ENCODE results near the gene WIPI1.
"Not testable (repeated sequence)": the region's sequence is repeated elsewhere in the genome, so short reads cannot be mapped to it uniquely, and the experiment has no call there.

WIPI1 gene

DNA sequence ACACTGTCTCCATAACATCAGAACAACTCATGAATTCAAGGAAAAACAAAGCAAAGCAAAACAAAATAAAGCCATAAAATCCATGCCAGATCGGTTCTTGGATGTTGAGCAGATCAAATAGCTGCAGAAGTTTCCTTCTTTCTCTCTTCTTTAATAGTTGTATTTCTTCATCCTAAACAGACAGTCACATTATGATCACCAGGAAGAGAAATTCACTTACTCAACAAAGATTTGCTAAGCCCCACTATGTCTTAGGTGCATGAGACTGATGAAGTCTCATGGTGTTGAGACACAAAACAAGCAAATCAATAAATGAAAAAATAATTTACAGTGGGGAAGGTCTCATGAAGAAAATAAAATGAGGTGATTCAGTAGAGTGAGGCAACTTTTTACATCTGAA is 72.8 kb downstream of the WIPI1 start:
- no peak for DNase-seq (ENCODE audit: low read depth)

DNA sequence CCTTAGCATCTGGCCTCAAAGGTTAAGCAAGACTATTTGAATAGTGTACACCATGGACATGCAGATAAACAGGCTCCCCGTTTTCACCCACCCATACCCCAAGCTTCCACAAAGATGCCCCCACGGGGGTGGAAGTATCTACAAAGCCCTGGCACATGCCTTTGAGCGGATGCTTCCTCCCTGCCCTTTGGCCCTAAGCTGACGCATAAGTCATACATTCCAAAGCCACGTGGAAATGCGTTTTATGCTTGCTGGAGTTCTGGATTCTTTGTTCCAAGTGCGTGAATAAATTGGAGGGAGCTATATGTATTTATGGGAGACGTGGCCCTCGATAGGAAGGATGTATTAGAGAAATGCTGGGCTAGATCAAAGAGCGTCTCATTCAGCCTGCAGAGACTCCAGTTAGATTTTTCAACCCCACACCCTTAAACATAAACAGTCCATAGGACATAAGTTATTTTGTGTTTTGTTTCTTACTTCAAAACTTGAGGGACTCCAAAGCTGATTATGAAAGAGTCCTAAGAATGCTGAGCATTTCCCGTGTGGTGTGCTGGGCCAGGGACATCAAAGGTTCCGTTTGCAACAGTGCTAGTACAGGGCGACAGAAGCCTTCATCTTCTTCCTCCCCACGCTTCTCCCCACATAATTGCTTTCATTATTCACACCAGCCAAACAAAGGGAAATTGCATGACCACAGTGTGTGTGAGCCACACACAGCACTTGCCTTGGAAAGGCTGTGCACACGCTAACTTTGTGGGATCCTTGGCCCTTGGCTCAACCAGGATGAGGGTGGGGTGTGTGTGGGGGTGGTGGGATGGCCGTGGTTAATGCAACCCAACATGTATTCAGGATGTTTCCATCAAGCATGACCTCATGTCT is 73.6 kb downstream of the WIPI1 start:
- DNase-seq (ENCODE audit: low read depth), result peak; percentile 85

DNA sequence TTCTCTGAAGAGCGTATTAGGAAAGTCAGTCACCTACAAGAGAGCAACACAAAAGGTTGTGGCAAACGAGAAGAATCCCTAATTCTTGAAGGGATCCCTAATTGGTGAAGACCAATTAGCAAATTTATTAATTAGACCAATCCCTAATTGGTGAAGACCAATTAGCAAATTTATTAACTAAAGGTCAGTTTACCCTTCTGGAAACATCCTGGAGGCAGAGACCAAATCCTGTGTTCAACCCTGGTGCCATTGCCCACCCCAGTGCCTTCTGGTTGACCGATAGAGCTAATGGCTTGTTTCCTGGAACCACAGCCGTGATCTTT is 74.2 kb downstream of the WIPI1 start:
- no peak for DNase-seq (ENCODE audit: low read depth)

DNA sequence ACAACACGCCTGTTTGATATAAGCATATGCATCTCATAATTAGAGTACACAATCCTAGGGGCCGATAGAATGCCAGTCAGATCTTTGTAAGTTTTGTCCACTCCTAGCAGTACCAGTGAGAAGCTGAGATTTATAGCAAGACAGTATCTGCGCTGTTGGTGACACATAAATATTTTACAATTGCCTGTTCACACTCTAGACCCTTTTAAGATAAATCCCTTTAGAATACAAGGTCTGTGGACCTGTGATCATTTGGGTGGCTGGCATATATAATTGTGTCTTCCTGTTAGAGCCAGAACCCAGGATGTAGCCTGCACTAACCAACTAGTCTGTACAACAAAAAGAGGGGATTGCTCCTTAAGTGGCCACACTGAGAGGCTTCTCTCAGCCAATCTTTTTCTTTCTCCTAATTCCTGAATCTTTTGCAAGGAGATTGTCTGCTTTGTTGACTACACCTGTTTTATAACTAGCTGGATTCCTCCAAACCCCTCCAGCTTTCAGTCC is 74.7 kb downstream of the WIPI1 start:
- no peak for DNase-seq (ENCODE audit: low read depth)

DNA sequence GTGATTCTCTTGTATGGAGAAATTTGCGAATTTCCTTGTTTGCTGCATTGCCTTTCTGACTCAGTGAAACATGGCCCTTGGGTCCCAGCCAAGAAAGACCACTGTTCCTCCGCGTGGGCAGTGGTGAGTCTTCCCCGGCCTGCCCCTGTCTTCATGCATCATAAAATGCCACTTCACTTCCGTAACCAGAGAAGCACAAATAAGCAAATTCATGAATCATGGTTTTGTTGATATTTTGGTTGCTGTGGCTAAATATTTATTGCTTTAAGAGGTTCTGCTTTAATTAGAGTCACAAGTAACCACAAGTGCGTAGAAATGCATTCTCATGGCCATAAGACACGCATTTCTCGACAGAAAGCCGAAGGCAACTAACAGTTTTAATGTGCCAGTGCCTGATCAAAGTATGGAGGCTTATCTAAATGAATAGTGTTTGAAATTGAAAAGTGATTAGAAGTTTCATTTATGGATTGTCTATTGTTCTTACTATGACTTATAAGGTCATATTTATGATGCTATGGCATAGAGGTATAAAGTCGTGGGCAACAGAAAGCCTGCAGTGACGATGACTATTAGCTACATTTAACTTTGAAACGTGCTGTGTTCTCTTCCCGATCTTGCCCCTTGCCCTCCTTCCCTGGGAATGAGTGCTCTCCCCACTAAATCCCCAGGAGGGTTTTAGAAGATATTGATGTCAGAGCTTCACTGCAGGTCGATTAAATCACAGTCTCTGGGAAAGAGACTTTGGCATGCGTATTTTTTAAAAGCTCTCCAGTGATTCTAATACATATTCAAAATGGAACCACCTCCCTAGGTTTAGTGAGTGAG is 76.0 kb downstream of the WIPI1 start:
- peak; percentile 96 for DNase-seq (ENCODE audit: low read depth)

DNA sequence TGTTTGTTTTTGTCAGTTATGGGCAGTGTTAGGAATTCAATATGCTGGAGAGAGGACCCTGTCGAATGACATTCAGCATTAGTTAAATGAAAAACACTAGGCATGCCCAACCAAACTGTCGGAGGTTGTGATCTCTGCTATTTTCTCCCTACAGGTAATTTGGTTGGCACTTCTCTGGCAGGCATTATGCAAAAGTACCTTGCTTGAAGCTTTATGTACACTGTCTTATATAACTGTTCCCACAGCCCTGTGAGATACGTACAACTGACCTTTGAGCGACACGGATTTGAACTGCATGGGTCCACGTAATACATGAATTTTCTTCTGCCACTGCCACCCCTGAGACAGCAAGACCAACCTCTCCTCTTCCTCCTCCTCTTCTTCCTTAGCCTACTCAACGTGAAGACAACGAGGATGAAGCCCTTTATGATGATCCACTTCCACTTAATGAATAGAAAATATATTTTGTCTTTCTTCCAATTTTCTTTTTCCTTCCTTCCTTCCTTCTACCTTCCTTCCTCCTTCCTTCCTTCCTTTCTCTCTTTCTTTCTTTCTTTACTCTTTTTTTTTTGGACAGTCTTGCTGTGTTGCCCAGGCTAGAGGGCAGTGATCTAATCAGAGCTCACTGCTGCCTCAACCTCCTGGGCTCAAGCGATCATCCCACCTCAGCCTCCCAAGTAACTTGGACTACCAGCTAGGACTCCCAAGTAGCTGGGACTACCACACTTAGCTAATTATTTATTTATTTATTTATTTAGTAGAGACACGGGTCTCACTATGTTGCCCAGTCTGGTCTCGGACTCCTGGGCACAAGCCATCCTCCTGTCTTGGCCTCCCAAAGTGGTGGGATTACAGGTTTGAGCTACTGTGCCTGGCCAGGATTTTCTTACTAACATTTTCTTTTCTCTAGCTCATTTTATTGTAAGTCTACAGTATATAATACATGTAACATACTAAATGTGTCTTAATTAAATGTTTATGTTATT is 77.3 kb downstream of the WIPI1 start:
- no peak for DNase-seq (ENCODE audit: low read depth)

DNA sequence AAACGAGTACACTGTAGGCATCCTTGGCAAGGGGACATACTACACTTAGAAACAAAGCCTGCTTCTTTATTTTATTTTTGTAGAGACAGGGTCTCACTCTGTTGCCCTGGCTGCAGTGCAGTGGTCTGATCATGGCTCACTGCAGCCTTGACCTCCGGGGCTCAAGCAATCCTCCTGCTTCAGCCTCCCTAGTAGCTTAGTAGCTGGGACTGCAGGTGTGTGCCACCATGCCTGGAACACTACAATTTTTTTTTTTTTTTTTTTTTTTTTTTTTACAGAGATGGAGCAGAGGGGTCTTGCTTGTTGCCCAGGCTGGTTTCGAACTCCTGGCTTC is 78.2 kb downstream of the WIPI1 start:
- no peak for DNase-seq (ENCODE audit: low read depth)

DNA sequence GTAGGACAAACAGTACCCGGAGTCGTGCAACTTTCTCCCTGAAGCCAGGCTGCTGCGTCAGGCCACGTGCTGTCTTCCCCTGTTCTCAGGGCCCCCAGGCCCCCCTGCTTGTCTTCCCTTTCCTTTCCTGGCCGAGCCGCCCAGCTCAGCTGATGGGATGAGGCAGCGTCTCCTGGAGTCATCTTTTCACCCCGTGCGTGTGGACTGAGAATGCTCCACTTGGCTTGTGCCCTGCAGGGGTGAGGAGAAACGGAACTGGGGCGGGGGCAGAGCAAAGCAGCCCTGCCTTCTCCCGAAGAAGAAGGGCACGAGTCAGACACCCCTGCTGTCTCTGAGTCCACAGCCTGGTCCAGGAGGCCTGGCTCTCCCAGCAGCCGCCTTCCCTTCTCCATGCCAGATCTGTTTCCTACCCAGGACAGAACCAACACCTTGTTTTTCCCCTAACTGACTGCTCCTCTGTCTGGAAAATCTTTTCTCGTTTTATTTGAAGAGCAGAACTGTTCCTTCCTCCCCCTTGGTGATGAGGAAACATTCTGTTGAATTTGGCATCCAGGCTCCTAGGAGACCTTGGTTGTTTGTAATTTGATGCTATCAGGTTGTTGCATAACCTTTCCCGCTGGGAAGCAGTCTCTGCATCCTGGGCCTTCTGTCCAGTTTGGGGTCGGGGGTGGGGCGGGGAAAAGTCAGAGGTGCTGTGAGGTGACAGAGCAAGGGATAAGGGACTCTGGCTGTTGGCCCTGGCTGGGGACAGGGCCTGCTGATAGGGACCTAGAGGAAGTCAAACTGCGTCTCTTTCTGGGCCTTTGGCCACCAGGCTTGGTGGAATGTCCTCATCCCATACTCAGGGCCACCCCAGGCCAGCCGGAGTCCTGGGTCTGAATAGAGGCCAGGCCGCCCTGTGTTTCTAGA is 78.8 kb downstream of the WIPI1 start:
- peak; percentile 96 for DNase-seq (ENCODE audit: low read depth)

DNA sequence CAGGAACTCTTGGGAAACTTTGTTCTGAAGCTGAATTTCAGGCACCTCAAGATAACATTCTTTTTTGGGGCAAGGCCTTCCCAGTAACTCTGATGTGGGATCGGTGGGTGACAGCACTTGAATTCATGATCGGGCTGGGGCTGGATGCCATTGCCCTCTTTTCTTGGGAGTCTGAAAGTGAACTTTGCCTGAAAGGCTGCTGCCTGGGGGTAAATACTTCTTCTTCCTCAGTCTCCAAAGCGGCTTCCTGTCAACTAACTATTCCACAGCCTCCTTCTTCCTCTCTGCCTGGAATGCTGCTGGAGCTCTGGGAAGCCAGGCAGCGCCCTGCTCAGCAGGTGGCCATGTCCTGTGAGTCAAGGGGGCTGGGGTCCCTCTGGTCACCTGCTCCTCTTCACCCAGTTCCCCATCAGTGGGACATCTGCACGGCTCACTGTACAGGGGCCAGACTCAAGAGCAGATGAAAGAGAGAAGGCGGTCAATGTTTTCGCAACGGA is 79.5 kb downstream of the WIPI1 start:
- DNase-seq (ENCODE audit: low read depth), result no peak

DNA sequence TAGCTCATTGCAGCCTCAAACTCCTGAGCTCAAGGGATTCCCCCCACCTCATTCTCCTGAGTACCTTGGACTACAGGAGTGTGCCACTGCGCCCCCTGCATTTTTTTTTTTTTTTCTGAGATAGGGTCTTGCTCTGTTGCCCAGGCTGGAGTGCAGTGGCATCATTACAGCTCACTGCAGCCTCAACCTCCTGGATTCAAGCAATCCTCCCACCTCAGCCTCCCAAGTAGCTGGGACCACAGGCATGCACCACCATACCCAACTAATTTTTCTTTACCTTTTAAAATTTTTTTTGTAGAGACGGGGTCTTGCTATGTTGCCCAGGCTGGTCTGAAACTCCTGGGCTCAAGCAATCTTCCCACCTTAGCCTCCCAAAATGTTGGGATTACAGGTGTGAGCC is 81.1 kb downstream of the WIPI1 start:
- DNase-seq (ENCODE audit: low read depth), result not testable (repeated sequence)

DNA sequence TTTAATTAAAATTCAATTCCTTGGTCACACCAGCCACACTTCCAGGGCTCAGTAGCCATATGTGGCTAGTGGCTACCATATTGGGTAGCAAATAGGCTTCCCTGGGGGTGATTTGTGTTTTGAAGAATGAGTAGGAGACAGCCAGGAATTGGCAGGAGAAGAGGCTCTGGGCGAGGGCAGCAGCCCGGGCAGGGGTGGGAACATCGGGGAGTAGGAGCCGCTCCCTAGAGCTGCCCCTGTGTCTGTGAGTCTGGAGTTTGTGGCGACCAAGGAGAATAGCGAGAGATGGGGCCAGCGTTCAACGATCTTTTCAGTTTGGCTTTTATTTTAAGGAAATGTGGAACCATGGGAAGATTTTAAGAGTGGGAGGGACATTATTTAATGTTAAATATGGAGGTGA is 81.7 kb downstream of the WIPI1 start:
- no peak for DNase-seq (ENCODE audit: low read depth)
